Measurements from ENCODE around the gene NOP56.

- TF ChIP-seq CTCF (conservative IDR thresholded peaks at IDR 0.05 in 1 of 2, IDR thresholded peaks at IDR 0.05 in 1 of 2; ENCODE audit: extremely low read depth in 1 of 2, insufficient read depth in 1 of 2, low read depth in 1 of 2, low read length in 2 of 2) (no peak), EZH2 (IDR thresholded peaks at IDR 0.05; ENCODE audit: borderline replicate concordance, low read length) (peak; percentile 65)
Observed at GRCh38 chr20:2693286-2694007, 41.0 kb downstream of the NOP56 start.

All from mammary epithelial cell (primary cell).